HepG2 (cell line): ENCODE results near the gene SYT17. TPM values are rescaled to one million over a fixed set of nuclear protein-coding genes. Genes with fewer than 3 reads are reported as not detected.

Source experiments
- ARID5B ChIP-seq: IDR thresholded peaks from 2 replicates; pipeline ENCODE4 v1.4.0; 2020; ENCODE audit warnings: mild to moderate bottlenecking, missing genetic modification reagents
- CC2D1A ChIP-seq: sonication (generic); formaldehyde crosslinking; IDR thresholded peaks from 2 replicates; pipeline ENCODE4 v1.8.1; 2023; ENCODE audit warnings: mild to moderate bottlenecking, missing genetic modification reagents
- E2F1 ChIP-seq: sonication (generic); formaldehyde crosslinking; IDR thresholded peaks from 2 replicates; pipeline ENCODE4 v1.5.0; 2020; ENCODE audit warnings: missing genetic modification reagents
- MTERF4 ChIP-seq: sonication (generic); formaldehyde crosslinking; IDR thresholded peaks from 2 replicates; pipeline ENCODE4 v1.8.0; 2023; ENCODE audit warnings: mild to moderate bottlenecking, missing genetic modification reagents
- RBM39 ChIP-seq: fragments of 200-400 bp; formaldehyde crosslinking; IDR thresholded peaks from one replicate; pipeline ENCODE4 v1.6.1; 2018; ENCODE audit warnings: antibody characterized with exemption, mild to moderate bottlenecking, low read depth, low read length; ENCODE audit not compliant: poor library complexity, severe bottlenecking
- SKIL ChIP-seq: sonication (generic); formaldehyde crosslinking; IDR thresholded peaks from 2 replicates; pipeline ENCODE4 v1.8.0; 2022; ENCODE audit warnings: missing genetic modification reagents, mild to moderate bottlenecking, moderate library complexity, borderline replicate concordance
- ZBTB7A ChIP-seq: sonication (generic); formaldehyde crosslinking; IDR thresholded peaks from 2 replicates; pipeline ENCODE4 v1.8.0; 2022; ENCODE audit warnings: mild to moderate bottlenecking, missing genetic modification reagents
- ZFP90 ChIP-seq: sonication (generic); formaldehyde crosslinking; IDR thresholded peaks from 2 replicates; pipeline ENCODE4 v1.8.0; 2022; ENCODE audit warnings: missing genetic modification reagents, mild to moderate bottlenecking, inconsistent platforms, borderline replicate concordance
- ZNF276 ChIP-seq: sonication (generic); formaldehyde crosslinking; IDR thresholded peaks from 2 replicates; pipeline ENCODE4 v1.4.0; 2020; ENCODE audit warnings: mild to moderate bottlenecking, low read depth, missing genetic modification reagents
- ZNF598 ChIP-seq: sonication (generic); formaldehyde crosslinking; IDR thresholded peaks from 2 replicates; pipeline ENCODE4 v1.5.1; 2020; ENCODE audit warnings: mild to moderate bottlenecking, missing genetic modification reagents, borderline replicate concordance
- ZNF639 ChIP-seq: conservative IDR thresholded peaks from 2 replicates; pipeline ENCODE4 v1.6.1; 2018; ENCODE audit warnings: missing genetic modification reagents
- ZXDC ChIP-seq: sonication (generic); formaldehyde crosslinking; IDR thresholded peaks from 2 replicates; pipeline ENCODE4 v1.5.0; 2020; ENCODE audit warnings: mild to moderate bottlenecking, missing genetic modification reagents
- polyA plus RNA-seq, 8 experiments: library from polyadenylated mRNA; depleted of rRNA in 3 of 8; stranded (reverse) in 7 of 8; unstranded in 1 of 8; fragments of >200 nt; fragmentation: Illumina TruSeq in 4 of 8; extraction: Trizol in 4 of 8; gene quantifications; 2 replicates each; pipeline versions ENCODE4 v1.2.1 to v1.2.3, GENCODE V29; 2011 to 2016; ENCODE audit warnings: low read depth in 4 of 8, missing spikeins in 1 of 8, mixed read lengths in 1 of 8; ENCODE audit not compliant: insufficient read depth in 1 of 8
- total RNA-seq, 5 experiments: library from RNA; depleted of rRNA; stranded (reverse); fragments of >200 nt; fragmentation: Illumina TruSeq; extraction: Trizol; gene quantifications; 2 replicates each; pipeline ENCODE4 v1.2.3, GENCODE V29; 2016; ENCODE audit warnings: low read depth in 1 of 5

The SYT17 gene
- total and polyA plus RNA-seq, 2 of the 13 experiments (the other 11 are each of a cell fraction or from before 2014, with no cell fraction given): 0.44 TPM; not detected in 1

- no peak for TF ChIP-seq ZXDC
- TF ChIP-seq ZNF276 (CRISPR knock-in tag): no peak
- no peak for TF ChIP-seq ZNF598 (CRISPR knock-in tag)
- TF ChIP-seq RBM39: no peak
- peak; percentile 24; the same call in 1 of the 2 replicates for TF ChIP-seq ZFP90
- peak; percentile 28; the same call in 1 of the 2 replicates for TF ChIP-seq MTERF4 (CRISPR knock-in tag)
- no peak for TF ChIP-seq E2F1 (CRISPR knock-in tag)
- no peak for TF ChIP-seq SKIL (CRISPR knock-in tag)
- TF ChIP-seq ZBTB7A (CRISPR knock-in tag): 0 out of 2 replicates have a peak, but pooled peaks have one; percentile 51
- TF ChIP-seq CC2D1A (CRISPR knock-in tag): no peak
- TF ChIP-seq ARID5B (CRISPR knock-in tag): 0 out of 2 replicates have a peak, but pooled peaks have one; percentile 33
- TF ChIP-seq ZNF639 (CRISPR knock-in tag): 0 out of 2 replicates have a peak, but pooled peaks have one; percentile 25
Observed at GRCh38 chr16:19167710-19168370, at the start of gene SYT17 (continued).
